Gastroesophageal sphincter (tissue), 3 donors: ENCODE data around the gene GET3.

Source experiments
- CTCF ChIP-seq, 4 experiments: fragments of 200-600 bp in 2 of 4; fragments of 450-650 bp in 2 of 4; sonication (generic) in 1 of 4; IDR thresholded peaks; one replicate each; pipeline ENCODE4 v1.5.1; 2017 to 2019; ENCODE audit warnings: antibody characterized with exemption in 4 of 4, mild to moderate bottlenecking in 2 of 4, moderate library complexity in 2 of 4
- POLR2AphosphoS5 ChIP-seq: sonication (generic); formaldehyde crosslinking; IDR thresholded peaks from one replicate; pipeline ENCODE4 v1.6.1; 2017; ENCODE audit warnings: antibody characterized with exemption

GRCh38 chr19:12736995-12737834 is at the start of gene GET3:
- TF ChIP-seq CTCF (IDR thresholded peaks at IDR 0.05) = peak in 2 of 4 experiments; percentile 63 to 71
- TF ChIP-seq POLR2AphosphoS5 = peak; percentile 56
